HCT116 (cell line): ENCODE data around the gene MLYCD.

Experiments
- ATF3 ChIP-seq: IDR thresholded peaks from 2 replicates; pipeline ENCODE4 v1.6.1; 2012
- CTCF ChIP-seq, 3 experiments: fragments of 200-600 bp in 1 of 3; sonication (generic) in 1 of 3; IDR thresholded peaks in 2 of 3; conservative IDR thresholded peaks in 1 of 3; 2 replicates each; pipeline ENCODE4 v1.5.1; 2012 to 2017; ENCODE audit warnings: low read depth in 2 of 3, low read length in 2 of 3, antibody characterized with exemption in 1 of 3, borderline replicate concordance in 1 of 3, control low read depth in 1 of 3, mild to moderate bottlenecking in 1 of 3, mixed read lengths in 1 of 3, mixed run types in 1 of 3, moderate library complexity in 1 of 3; ENCODE audit not compliant: insufficient read depth in 1 of 3
- EZH2 ChIP-seq: fragments of 200-600 bp; sonication (generic); IDR thresholded peaks from 2 replicates; pipeline ENCODE4 v1.6.1; 2017; ENCODE audit warnings: antibody characterized with exemption, mixed run types
- JUND ChIP-seq: IDR thresholded peaks from 2 replicates; pipeline ENCODE4 v1.6.1; 2012
- POLR2A ChIP-seq: IDR thresholded peaks from 2 replicates; pipeline ENCODE4 v1.7.0; 2011; ENCODE audit warnings: borderline replicate concordance; ENCODE audit not compliant: insufficient read depth, insufficient read length; ENCODE audit errors: extremely low read depth
- POLR2AphosphoS5 ChIP-seq: IDR thresholded peaks from 2 replicates; pipeline ENCODE4 v1.6.1; 2011; ENCODE audit warnings: mild to moderate bottlenecking, low read depth, low read length, moderate library complexity
- RAD21 ChIP-seq: IDR thresholded peaks from 2 replicates; pipeline ENCODE4 v1.6.1; 2012; ENCODE audit warnings: low read depth, mild to moderate bottlenecking

GRCh38 chr16:83963277-83964119 is 64.6 kb downstream of the MLYCD start:
- TF ChIP-seq CTCF (IDR thresholded peaks at IDR 0.05 in 2 of 3, conservative IDR thresholded peaks at IDR 0.05 in 1 of 3; ENCODE audit: borderline replicate concordance in 1 of 3, insufficient read depth in 1 of 3, low read depth in 2 of 3, low read length in 2 of 3) (no peak), RAD21 (no peak), POLR2AphosphoS5 (no peak), POLR2A (no peak), EZH2 (no peak), ATF3 (no peak), JUND (no peak)
